Measurements from ENCODE around the gene LSM10. TPM values are rescaled to one million over a fixed set of nuclear protein-coding genes. Genes with fewer than 3 reads are reported as not detected.
A peak's percentile ranks its signal among the peaks of the same experiment; 100 is the strongest.

LSM10 gene
- total and polyA plus RNA-seq, 2 donors (not counting 1 experiment from before 2014, with no cell fraction given) = 19.2 to 33.5 TPM

DNA sequence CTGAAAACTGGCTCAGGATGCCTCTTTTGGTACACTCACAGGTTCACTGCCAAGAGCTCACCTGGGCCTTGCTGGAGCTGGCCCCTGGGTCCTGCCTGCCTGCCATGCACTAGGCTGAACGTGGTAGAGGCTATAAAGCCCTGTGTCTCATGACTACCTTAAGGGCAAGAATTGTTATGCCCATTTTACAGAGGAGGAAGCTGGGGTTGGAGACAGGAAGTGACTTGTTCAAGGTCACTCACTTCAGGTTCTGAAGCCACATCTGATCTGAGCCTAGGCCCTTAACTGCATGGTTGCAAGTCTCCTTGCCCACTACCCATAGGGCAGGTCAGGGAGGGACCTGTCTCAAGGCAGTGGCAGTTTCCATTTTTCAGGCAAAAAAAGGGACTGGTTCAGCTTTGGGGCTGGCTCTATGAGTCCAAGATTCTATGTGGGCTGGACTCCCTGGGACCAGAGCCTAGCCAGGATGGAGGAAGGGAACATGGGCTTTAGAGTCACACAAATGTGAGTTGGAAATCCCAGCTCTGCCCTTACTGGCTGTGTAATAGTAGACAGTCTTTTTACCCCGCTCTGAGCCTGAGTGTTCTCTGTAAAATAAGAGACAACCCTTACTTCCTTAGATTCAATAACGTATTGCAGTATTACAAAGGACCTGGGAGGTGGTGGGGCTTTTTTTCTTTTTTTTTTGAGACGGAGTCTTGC, 19.8 kb downstream of the LSM10 start:
- no peaks in the 10 kb centered on the region for H4K20me1 ChIP-seq (ENCODE audit: control insufficient read depth, extremely low read depth, insufficient read depth, low read length)
- H3K4me2 ChIP-seq (ENCODE audit: extremely low read depth, insufficient read depth, low read length) = no peak overlapping the region
- TF ChIP-seq CTCF (conservative IDR thresholded peaks at IDR 0.05 in 1 of 2, IDR thresholded peaks at IDR 0.05 in 1 of 2; ENCODE audit: low read depth in 1 of 2, low read length in 2 of 2) (no peak), EZH2 (IDR thresholded peaks at IDR 0.05; ENCODE audit: low read length, missing control alignments) (no peak)
- no peaks in the 10 kb centered on the region for H3K27me3 ChIP-seq (ENCODE audit: control insufficient read depth, insufficient read depth, low read length)
- H3K4me1 ChIP-seq (ENCODE audit: control insufficient read depth, extremely low read depth, insufficient read depth, low read length) = peaks cover 19% of the 10 kb centered on the region
- H2AFZ ChIP-seq (ENCODE audit: low read length) = no peak overlapping the region
- H3K36me3 ChIP-seq (ENCODE audit: control insufficient read depth, insufficient read depth, low read length) = peaks cover 6% of the 10 kb centered on the region
- no peak overlapping the region for H3K27ac ChIP-seq (ENCODE audit: insufficient read depth, low read length)
- DNase-seq (ENCODE audit: low read depth in 2 of 2) = no peak
- peaks cover 52% of the 10 kb centered on the region for H3K79me2 ChIP-seq (ENCODE audit: control insufficient read depth, insufficient read depth, low read length)
- H3K9ac ChIP-seq (ENCODE audit: insufficient read depth, low read length) = no peak overlapping the region
- no peaks in the 10 kb centered on the region for H3K9me3 ChIP-seq (ENCODE audit: control insufficient read depth, insufficient read depth, low read depth, low read length)
- H3K4me3 ChIP-seq (replicated peaks in 1 of 4; ENCODE audit: control extremely low read depth in 1 of 4, insufficient read depth in 1 of 4, low read depth in 3 of 4, low read length in 4 of 4) = no peak overlapping the region

DNA sequence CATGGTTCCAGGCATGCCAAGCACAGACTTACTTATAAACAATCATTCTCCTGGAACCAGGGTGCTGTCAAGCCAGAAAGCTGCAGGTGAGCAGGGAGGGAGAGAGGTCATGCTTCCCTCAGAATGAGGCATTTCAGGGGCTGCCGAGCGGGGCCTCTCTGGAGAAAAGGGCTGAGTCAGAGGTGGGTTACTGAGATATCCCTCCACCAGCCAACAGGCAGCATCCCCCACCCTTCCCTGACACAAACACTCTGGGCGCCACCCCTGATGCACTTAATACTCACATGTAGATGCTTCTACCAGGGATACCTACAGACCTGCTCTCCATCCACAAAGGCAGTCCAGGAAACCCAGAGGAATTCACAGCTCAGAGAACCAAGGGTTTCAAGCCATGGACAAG, 25.1 kb downstream of the LSM10 start:
- peaks cover 45% of the 10 kb centered on the region for H3K79me2 ChIP-seq (ENCODE audit: control insufficient read depth, insufficient read depth, low read length)
- no peaks in the 10 kb centered on the region for H4K20me1 ChIP-seq (ENCODE audit: control insufficient read depth, extremely low read depth, insufficient read depth, low read length)

More for the DNA sequence above, 25.1 kb downstream of the LSM10 start:
- Histone ChIP-seq H3K27me3 (ENCODE audit: control insufficient read depth, insufficient read depth, low read length) (no peaks in the 10 kb centered on the region), H3K4me3 (replicated peaks in 1 of 4; ENCODE audit: control extremely low read depth in 1 of 4, insufficient read depth in 1 of 4, low read depth in 3 of 4, low read length in 4 of 4) (no peak overlapping the region), H3K4me2 (ENCODE audit: extremely low read depth, insufficient read depth, low read length) (peak overlapping the region; percentile 71), H3K4me1 (ENCODE audit: control insufficient read depth, extremely low read depth, insufficient read depth, low read length) (peaks cover 34% of the 10 kb centered on the region), H3K9me3 (ENCODE audit: control insufficient read depth, insufficient read depth, low read depth, low read length) (no peaks in the 10 kb centered on the region), H3K9ac (ENCODE audit: insufficient read depth, low read length) (no peak overlapping the region), H3K36me3 (ENCODE audit: control insufficient read depth, insufficient read depth, low read length) (peaks cover 5% of the 10 kb centered on the region), H2AFZ (ENCODE audit: low read length) (no peak overlapping the region), H3K27ac (ENCODE audit: insufficient read depth, low read length) (peak overlapping the region; percentile 92)
- DNase-seq (ENCODE audit: low read depth in 2 of 2) = peak in 1 of 2 donors; percentile 34
- TF ChIP-seq EZH2 (IDR thresholded peaks at IDR 0.05; ENCODE audit: low read length, missing control alignments) (no peak), CTCF (conservative IDR thresholded peaks at IDR 0.05 in 1 of 2, IDR thresholded peaks at IDR 0.05 in 1 of 2; ENCODE audit: low read depth in 1 of 2, low read length in 2 of 2) (no peak)
